ENCODE data around the gene SH3BGRL2.
"Not testable (repeated sequence)": the region's sequence is repeated elsewhere in the genome, so short reads cannot be mapped to it uniquely, and the experiment has no call there.

SH3BGRL2 gene

DNA sequence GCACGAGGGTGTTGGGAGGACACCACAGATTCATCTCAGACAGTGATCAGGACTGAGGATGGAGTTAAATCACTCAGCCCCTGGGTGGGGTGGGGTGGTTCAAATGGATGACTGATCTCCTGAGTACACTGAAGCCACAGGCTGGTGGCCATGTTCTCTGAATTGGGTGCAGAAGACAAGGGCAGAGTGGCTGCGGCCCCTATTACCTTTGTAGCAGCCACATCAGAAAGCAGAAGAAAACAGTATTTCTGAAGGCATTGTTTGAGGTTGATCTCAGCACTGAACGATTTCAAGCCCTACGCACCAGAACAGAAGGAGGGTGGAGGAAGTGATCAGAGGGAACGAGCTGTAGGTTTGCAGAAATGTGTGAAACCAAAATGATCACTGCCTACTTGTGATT lies 71.6 kb downstream of the SH3BGRL2 start:
- no peak for DNase-seq

- no peak for DNase-seq
Observed at GRCh38 chr6:79704200-79704599, 73.1 kb downstream of the SH3BGRL2 start.

GRCh38 chr6:79705456-79705995 lies 74.4 kb downstream of the SH3BGRL2 start:
- no peak for DNase-seq

DNA sequence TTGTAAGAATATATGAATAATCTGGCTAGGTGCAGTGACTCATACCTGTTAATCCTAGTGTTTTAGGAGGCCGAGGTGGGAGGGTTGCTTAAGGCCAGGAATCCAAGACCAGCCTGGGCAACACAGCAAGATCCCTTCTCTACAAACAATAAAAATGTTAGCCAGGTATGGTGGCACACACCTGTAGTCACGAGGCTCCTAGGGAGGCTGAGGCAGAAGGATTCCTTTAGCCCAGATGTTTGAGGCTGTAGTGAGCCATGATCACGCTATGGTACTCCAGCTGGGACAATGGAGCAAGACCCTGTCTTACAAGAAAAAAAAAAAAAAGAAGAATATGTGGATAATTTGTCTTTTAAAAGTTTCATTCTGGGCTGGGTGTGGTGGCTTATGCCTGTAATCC lies 75.4 kb downstream of the SH3BGRL2 start:
- no peak for DNase-seq

- DNase-seq: no peak
Observed at GRCh38 chr6:79707621-79708020, 76.5 kb downstream of the SH3BGRL2 start.

DNA sequence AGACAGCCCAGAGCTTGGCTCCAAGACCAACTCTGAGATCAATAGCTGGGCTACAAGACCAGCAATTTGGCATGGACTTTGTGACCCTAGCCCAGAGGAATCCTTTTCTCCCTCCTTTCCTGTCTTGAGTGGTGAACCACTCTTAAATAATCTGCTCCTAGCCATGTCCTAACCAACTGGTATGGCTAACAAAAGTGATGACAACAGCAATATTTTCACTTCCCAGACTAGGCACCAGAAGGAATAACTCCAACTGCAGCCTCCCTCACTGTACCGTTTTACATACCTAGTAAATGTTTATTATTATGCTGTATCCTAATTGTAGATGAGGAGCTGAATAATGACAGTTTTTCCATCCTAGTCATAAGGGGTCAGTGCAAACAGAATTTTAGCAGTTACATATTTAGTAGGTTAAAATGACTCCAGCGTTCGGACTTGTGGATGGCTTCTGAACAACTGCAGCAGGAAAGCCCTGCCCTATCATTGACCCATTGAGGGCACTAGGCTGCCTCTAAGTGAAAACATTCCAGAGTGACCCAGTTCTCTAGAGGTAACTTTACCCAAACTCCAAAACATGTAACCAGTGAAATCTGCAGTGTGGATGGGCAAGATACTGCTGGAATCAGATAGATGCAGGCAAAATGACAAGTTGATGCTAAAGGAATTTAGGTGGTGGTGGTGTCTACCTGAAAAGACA lies 77.1 kb downstream of the SH3BGRL2 start:
- no peak for DNase-seq

- DNase-seq: no peak
Observed at GRCh38 chr6:79710127-79710526, 79.0 kb downstream of the SH3BGRL2 start.

DNA sequence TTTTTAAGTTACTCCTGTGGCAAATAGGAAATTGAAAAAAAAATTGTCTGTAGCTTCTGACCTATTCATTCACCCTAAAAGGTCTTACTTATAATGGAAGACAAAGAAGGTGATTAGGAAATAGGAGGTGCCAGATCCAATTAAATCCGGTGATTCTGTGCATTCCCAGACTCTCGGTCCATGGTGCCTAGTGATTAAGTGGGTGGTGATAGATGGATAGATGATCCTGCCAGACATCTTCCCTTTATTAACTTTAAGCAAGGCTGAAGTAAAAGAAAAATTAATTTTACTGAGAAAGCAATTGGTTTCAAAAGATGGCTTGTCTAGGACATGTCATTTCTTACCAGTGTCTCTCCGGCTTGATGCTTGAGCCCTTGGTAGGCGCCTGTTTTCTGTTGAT lies 80.0 kb downstream of the SH3BGRL2 start:
- no peak for DNase-seq

- no peak for DNase-seq
Observed at GRCh38 chr6:79712144-79712543, 81.0 kb downstream of the SH3BGRL2 start.

- DNase-seq: no peak
Observed at GRCh38 chr6:79712616-79713135, 81.5 kb downstream of the SH3BGRL2 start.

DNA sequence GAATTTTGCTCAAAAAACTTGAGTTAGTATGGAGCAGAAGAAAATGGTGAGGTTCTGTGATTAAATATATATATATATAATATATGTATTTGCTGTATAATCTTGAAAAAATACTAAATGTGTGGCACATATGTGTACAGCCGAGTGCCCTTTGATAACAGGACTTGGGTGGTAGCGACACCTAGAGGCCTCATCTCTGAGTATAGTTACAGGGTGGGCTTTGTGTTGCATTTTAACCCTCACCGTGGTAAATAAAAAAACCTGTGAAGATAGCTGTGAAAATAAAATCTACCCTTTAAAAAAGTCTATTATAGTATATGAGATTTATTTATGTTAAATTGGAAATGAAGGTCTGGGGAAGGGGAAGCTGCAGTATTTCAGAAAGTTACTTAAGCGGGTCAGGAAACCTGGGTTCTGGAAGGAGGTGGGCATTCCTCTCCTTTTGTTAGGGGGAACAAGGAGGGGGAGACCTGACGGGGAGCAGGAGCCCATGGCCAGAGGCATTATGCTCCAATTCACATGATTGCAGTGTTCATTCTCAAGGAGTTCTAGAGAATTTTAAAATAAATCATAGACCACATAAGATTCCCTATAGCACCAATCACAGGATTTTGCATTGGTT lies 82.7 kb downstream of the SH3BGRL2 start:
- DNase-seq: peak; percentile 6 to 30

DNA sequence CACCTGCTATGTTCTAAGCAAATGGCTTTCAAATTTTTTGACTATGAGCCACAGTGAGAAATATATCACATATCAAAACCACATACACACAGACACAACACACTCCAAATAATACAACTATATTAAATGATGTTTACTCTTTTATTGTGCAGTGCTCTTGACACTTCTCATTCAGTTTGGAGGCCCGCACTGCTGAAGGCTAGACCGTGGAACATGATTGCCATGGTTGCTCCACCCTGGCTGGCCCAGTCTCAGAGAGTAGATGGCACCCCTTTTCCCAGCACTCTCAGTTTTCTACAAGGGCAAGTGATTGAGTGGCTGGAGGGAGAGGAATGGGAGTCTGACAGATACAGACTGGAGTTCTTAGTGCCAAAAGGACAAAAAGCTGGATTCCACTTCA lies 86.9 kb downstream of the SH3BGRL2 start:
- DNase-seq: no peak

DNA sequence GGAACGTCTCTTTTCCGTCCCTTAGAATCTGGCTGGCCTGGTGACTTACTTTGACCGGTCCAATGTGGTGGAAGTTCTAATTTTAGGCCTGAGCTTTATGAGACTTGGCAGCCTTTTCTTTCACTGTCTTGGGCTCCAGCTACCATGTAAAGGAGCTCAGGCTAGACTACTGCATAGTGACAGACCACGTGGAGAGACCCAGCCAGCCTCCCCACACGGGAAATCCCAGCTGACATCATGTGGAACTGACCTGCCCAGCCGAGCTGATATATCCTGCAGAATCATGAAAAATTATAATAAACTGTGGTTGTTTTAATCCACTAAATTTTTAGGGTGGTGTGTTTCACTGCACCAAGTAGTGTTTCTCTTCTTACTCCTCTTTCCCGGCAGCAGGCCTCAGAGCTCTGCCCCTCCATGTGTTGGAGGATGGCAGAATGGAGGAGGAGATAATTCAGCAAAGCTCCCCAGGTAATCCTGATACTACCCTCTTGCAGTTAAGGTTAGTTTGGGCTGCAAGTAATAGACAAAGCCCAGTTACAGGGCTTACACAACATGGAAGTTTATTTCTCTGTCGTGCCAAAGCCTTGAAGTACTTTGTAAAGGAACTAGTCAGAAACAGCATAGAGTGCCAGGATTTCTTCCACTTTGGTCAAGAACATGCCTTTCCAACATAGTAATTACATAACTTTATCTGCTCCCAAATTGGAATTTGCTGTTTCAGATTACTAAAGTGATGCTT lies 87.5 kb downstream of the SH3BGRL2 start:
- DNase-seq: no peak

- no peak for DNase-seq
Observed at GRCh38 chr6:79719248-79719960, 88.3 kb downstream of the SH3BGRL2 start.

GRCh38 chr6:79724816-79725215 lies 93.7 kb downstream of the SH3BGRL2 start:
- no peak for DNase-seq

- no peak for DNase-seq
Observed at GRCh38 chr6:79731471-79731870, 100.3 kb downstream of the SH3BGRL2 start.

DNA sequence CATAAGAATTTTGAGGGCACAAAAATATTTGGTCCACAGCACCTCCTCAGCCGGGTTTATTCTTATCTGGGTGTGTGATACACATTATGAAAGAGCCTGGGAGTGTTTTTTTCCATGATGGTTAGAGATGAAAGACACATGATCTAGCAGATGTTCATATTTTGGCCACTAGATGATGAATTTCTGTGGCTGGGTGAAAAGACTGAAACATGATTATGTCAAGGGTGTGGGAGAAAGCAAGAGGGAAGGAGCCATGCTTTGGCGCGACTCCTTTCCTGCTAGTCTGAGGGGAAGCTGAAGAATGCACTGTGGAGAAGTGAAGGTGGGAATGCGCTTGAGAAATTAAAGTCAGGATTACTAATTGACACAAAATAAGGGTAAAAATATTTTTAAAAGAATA lies 102.3 kb downstream of the SH3BGRL2 start:
- DNase-seq: no peak

GRCh38 chr6:79734374-79734773 lies 103.2 kb downstream of the SH3BGRL2 start:
- DNase-seq: no peak

DNA sequence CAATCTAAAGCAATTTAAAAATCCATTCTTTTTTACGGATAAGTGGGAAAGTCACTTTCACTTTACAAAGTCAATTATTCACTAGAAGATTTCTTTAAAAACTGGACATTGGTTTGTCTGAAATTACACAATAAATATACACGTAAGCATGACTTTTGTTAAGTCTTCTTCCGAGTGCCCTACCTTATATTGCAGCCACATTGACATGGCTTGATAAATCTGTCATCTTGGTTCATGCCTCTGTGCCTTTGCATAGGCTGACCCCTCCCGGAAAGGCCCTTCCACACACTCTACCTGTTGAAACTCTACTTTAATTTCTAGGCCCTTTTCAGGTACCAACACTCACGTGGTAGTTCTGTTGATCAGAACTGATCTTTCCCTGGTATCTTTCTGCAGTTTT lies 104.1 kb downstream of the SH3BGRL2 start:
- DNase-seq: no peak

DNA sequence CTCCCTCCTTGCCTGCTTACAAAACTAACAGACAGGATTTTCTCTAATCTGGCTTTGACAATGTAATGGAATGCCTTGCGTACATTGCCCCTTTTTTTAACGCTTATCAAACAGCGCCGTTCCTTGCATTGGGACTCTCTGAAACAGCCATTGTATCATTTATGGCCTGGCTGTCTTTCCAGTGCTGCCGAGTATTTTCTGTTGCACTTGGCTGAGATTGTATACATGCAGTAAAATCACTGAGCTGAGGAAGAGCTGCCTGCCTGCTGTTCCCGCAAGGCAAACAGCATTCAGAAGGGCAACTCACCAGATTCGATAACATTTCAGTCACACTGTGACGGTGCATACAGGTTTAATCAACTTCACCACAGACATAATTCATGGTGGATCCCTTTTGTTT lies 106.0 kb downstream of the SH3BGRL2 start:
- no peak for DNase-seq

- no peak for DNase-seq
Observed at GRCh38 chr6:79742030-79742429, 110.9 kb downstream of the SH3BGRL2 start.

DNA sequence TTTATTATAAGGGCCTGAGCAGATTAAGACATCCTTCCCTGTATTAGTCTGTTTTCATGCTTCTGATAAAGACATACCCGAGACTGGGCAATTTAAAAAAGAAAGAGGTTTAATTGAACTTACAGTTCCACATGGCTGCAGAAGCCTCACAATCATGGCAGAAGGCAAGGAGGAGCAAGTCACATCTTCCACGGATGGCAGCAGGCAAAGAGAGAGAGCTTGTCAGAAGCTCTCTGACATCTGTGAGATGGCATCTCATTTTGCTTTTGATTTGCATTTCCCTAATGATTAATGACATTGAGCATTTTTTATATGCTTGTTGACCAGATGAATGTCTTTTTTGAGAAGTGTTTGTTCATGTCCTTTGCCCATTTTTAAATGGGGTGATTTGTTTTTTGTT lies 114.2 kb downstream of the SH3BGRL2 start:
- DNase-seq: not testable (repeated sequence)

DNA sequence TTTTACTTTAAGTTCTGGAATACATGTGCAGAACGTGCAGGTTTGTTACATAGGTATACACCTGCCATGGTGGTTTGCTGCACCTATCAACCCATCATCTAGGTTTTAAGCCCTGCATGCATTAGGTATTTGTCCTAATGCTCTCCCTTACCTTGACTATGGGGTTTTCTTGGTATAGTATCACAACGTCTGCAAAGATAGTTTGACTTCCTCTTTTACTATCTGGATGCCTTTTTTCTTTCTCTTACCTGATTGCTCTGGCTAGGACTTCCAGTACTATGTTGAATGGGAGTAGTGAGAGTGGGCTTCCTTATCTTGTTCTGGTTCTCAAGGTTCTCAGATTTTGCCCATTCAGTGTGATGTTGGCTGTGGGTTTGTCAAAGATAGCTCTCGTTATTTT lies 115.2 kb downstream of the SH3BGRL2 start:
- not testable (repeated sequence) for DNase-seq
